ENCODE results near the gene ZNF765. TPM values are rescaled to one million over a fixed set of nuclear protein-coding genes. Genes with fewer than 3 reads are reported as not detected.

The ZNF765 gene
- total and polyA plus RNA-seq, 11 donors = 2.7 to 5.9 (median 3.8) TPM

GRCh38 chr19:53365134-53365898 is 29.6 kb upstream of the ZNF765 start, which contains the start of gene ZNF525:
Gene ZNF525, plus strand, starts transcription at chr19:53365705. Its CDS starts 6,577 bp downstream, at chr19:53372282.
- Histone ChIP-seq H3K4me3 (peak within 1 kb of the TSS; percentile 55 to 81 (median 69)), H3K27ac (peak within 1 kb of the TSS in 9 of 12 donors; percentile 46 to 70 (median 57)), H3K4me1 (peaks cover 0 to 13% (median 5%) of the 10 kb centered on the region in 12 donors), H3K9me3 (peaks cover 0 to under 1% (median 0%) of the 10 kb centered on the region in 12 donors), H3K36me3 (no peaks in the 10 kb centered on the region), H3K27me3 (no peaks in the 10 kb centered on the region)
- peak; percentile 83 to 95 (median 86) for DNase-seq
- TF ChIP-seq POLR2A (IDR thresholded peaks at IDR 0.05) (peak in 1 of 2 donors; percentile 33), CTCF (IDR thresholded peaks at IDR 0.05) (peak in 5 of 12 donors; percentile 4 to 23 (median 14))
- intact Hi-C loops (cut with DNase I) = loop anchor here in 5 of 10 donors (1.0 to 10.0 kb wide), 4 partner anchors 168 to 678 kb away; partner anchors contain the start of gene ZNF665 (in 2 of the 5)
- peak; percentile 95 to 100 (median 100) for ATAC-seq
- WGBS, 4 donors = 0 to 1% (median 1%) methylated on average over 36 to 45 of the region's 45 CpGs

- H3K4me1 ChIP-seq = peaks cover 0 to 13% (median 5%) of the 10 kb centered on the region in 12 donors
- no peaks in the 10 kb centered on the region for H3K9me3 ChIP-seq
- H3K4me3 ChIP-seq = peak overlapping the region; percentile 55 to 81 (median 69)
- no peaks in the 10 kb centered on the region for H3K27me3 ChIP-seq
- H3K27ac ChIP-seq = peak overlapping the region in 9 of 12 donors; percentile 46 to 70 (median 57)
- ATAC-seq (peak; percentile 37 to 61 (median 51)), DNase-seq (peak in 1 of 5 donors; percentile 27)
- intact Hi-C loops (cut with DNase I) = loop anchor here in 5 of 10 donors (1.0 to 10.0 kb wide), 4 partner anchors 169 to 679 kb away; partner anchors contain the start of gene ZNF665 (in 2 of the 5)
- 1 to 2% (median 1%) methylated on average over 31 to 32 of the region's 32 CpGs for WGBS, 4 donors
- no peak for TF ChIP-seq POLR2A (IDR thresholded peaks at IDR 0.05)
- TF ChIP-seq CTCF (IDR thresholded peaks at IDR 0.05) = no peak
- H3K36me3 ChIP-seq = no peaks in the 10 kb centered on the region
Measured at GRCh38 chr19:53365899-53366493, 29.0 kb upstream of the ZNF765 start.

GRCh38 chr19:53372196-53372595 is 22.8 kb upstream of the ZNF765 start:
- peaks cover 0 to 39% (median 15%) of the 10 kb centered on the region in 9 donors for H3K36me3 ChIP-seq
- WGBS, 4 donors = 85 to 90% (median 88%) methylated on average over 4 of the region's 4 CpGs

More at GRCh38 chr19:53372196-53372595, 22.8 kb upstream of the ZNF765 start:
- Histone ChIP-seq H3K4me1 (no peaks in the 10 kb centered on the region), H3K4me3 (no peak overlapping the region), H3K9me3 (peaks cover 0 to under 1% (median 0%) of the 10 kb centered on the region in 12 donors), H3K27ac (no peak overlapping the region), H3K27me3 (no peaks in the 10 kb centered on the region)
- DNase-seq = no peak
- intact Hi-C loops (cut with DNase I) = no loop called here
- no peak for ATAC-seq
- TF ChIP-seq POLR2A (IDR thresholded peaks at IDR 0.05) = no peak
- TF ChIP-seq CTCF (IDR thresholded peaks at IDR 0.05) = no peak
